H1 (cell line): Measurements from ENCODE around the gene STXBP4. TPM values are rescaled to one million over a fixed set of nuclear protein-coding genes. Genes with fewer than 3 reads are reported as not detected.

Source experiments
- CTCF ChIA-PET: fragments of 300-600 bp; sonication (Branson Sonifier 250); formaldehyde crosslinking; loops from one replicate; lab custom pipeline; 2021; ENCODE audit not compliant: partially characterized antibody; lab: Charles Lee
- POLR2A ChIA-PET: fragments of 300-600 bp; sonication (Branson Sonifier 250); formaldehyde crosslinking; loops from one replicate; lab custom pipeline; 2021; ENCODE audit warnings: inconsistent platforms; ENCODE audit not compliant: partially characterized antibody; lab: Charles Lee
- DNase-seq, 2 experiments: peaks; one replicate each; pipeline versions ENCODE4 v3.0.0 to v3.0.0-alpha.2; 2010 to 2022; ENCODE audit warnings: low spot score in 2 of 2, low read depth in 1 of 2, mixed read lengths in 1 of 2
- FAIRE-seq: peaks from 2 replicates; lab custom pipeline; 2011; peaks lifted over from hg19 to GRCh38; lab: Jason Lieb, UNC
- H2AFZ ChIP-seq: 2 replicates; pipeline ENCODE4 v1.8.1; 2012; ENCODE audit warnings: low read length, inconsistent platforms
- H2AK5ac ChIP-seq: 2 replicates; pipeline ENCODE4 v1.6.1; 2013; ENCODE audit warnings: low read depth, low read length
- H2BK120ac ChIP-seq: replicated peaks from 2 replicates; pipeline ENCODE3; 2013; ENCODE audit warnings: low read depth, low read length, inconsistent platforms
- H2BK12ac ChIP-seq: 2 replicates; pipeline ENCODE4 v1.6.1; 2013; ENCODE audit warnings: low read depth, low read length
- H2BK15ac ChIP-seq: 2 replicates; pipeline ENCODE4 v1.6.1; 2013; ENCODE audit warnings: low read length
- H2BK20ac ChIP-seq: 2 replicates; pipeline ENCODE4 v1.6.1; 2013; ENCODE audit warnings: low read length
- H2BK5ac ChIP-seq: 2 replicates; pipeline ENCODE4 v1.6.1; 2013; ENCODE audit warnings: low read depth, low read length
- H3K14ac ChIP-seq: 2 replicates; pipeline ENCODE4 v1.6.1; 2013; ENCODE audit warnings: inconsistent platforms; ENCODE audit not compliant: insufficient read length
- H3K18ac ChIP-seq: 2 replicates; pipeline ENCODE4 v1.6.1; 2013; ENCODE audit warnings: low read length; ENCODE audit errors: extremely low read depth
- H3K23ac ChIP-seq: 2 replicates; pipeline ENCODE4 v1.6.1; 2013; ENCODE audit warnings: inconsistent platforms; ENCODE audit not compliant: insufficient read length
- H3K23me2 ChIP-seq: 2 replicates; pipeline ENCODE4 v1.6.1; 2013; ENCODE audit warnings: low read depth, low read length
- H3K27ac ChIP-seq: 2 replicates; pipeline ENCODE4 v1.6.1; 2011; ENCODE audit warnings: low read depth, low read length, inconsistent platforms
- H3K27me3 ChIP-seq, 4 experiments: replicated peaks in 1 of 4; 1 replicate in 1 of 4; 2 replicates in 3 of 4; pipeline versions ENCODE4 v1.6.1 to v1.8.1; 2011 to 2013; ENCODE audit warnings: low read length in 3 of 4, mild to moderate bottlenecking in 3 of 4, inconsistent platforms in 2 of 4, mixed read lengths in 2 of 4, moderate library complexity in 1 of 4; ENCODE audit not compliant: control insufficient read depth in 3 of 4, insufficient read depth in 3 of 4; ENCODE audit errors: extremely low read depth in 1 of 4
- H3K36me3 ChIP-seq, 4 experiments: 2 replicates each; pipeline versions ENCODE4 v1.6.1 to v1.8.1; 2011 to 2013; ENCODE audit warnings: mild to moderate bottlenecking in 4 of 4, low read length in 3 of 4, moderate library complexity in 2 of 4, control low read depth in 1 of 4, inconsistent platforms in 1 of 4; ENCODE audit not compliant: insufficient read depth in 4 of 4, control insufficient read depth in 2 of 4
- H3K4ac ChIP-seq: replicated peaks from 2 replicates; pipeline ENCODE3; 2013; ENCODE audit warnings: low read length, low read depth, mixed read lengths, inconsistent platforms; ENCODE audit not compliant: insufficient read length
- H3K4me1 ChIP-seq, 4 experiments: replicated peaks in 1 of 4; 1 replicate in 1 of 4; 2 replicates in 3 of 4; pipeline versions ENCODE4 v1.6.1 to v1.8.1; 2011 to 2013; ENCODE audit warnings: low read length in 3 of 4, inconsistent platforms in 2 of 4, mixed read lengths in 1 of 4; ENCODE audit not compliant: insufficient read depth in 4 of 4, control insufficient read depth in 3 of 4
- H3K4me2 ChIP-seq, 2 experiments: 2 replicates each; pipeline versions ENCODE4 v1.6.1 to v1.8.1; 2011 to 2013; ENCODE audit warnings: low read depth in 2 of 2, low read length in 2 of 2, control low read depth in 1 of 2, inconsistent platforms in 1 of 2, mild to moderate bottlenecking in 1 of 2; ENCODE audit not compliant: insufficient read depth in 1 of 2
- H3K4me3 ChIP-seq, 4 experiments: fragments of 200-600, 300-600 bp in 1 of 4; sonication (generic), shearing (Covaris generic), sonication (Bioruptor Twin) in 1 of 4; 2 replicates each; pipeline versions ENCODE4 v1.5.1 to v1.8.1; 2011 to 2016; ENCODE audit warnings: low read length in 4 of 4, low read depth in 3 of 4, control low read depth in 2 of 4, inconsistent platforms in 2 of 4, mild to moderate bottlenecking in 2 of 4, mixed read lengths in 1 of 4, moderate library complexity in 1 of 4; ENCODE audit not compliant: insufficient read depth in 2 of 4; ENCODE audit errors: extremely low read depth in 1 of 4
- H3K56ac ChIP-seq: replicated peaks from 2 replicates; pipeline ENCODE3; 2013; ENCODE audit warnings: low read depth, mild to moderate bottlenecking, mixed read lengths, low read length, inconsistent platforms; ENCODE audit not compliant: insufficient read length
- H3K79me1 ChIP-seq: 2 replicates; pipeline ENCODE4 v1.6.1; 2013; ENCODE audit warnings: low read depth, low read length, control low read depth
- H3K79me2 ChIP-seq, 2 experiments: 2 replicates each; pipeline versions ENCODE4 v1.6.1 to v1.8.1; 2012 to 2013; ENCODE audit warnings: low read length in 2 of 2, mild to moderate bottlenecking in 2 of 2, inconsistent platforms in 1 of 2; ENCODE audit not compliant: insufficient read depth in 2 of 2, control insufficient read depth in 1 of 2
- H3K9ac ChIP-seq, 4 experiments: replicated peaks in 1 of 4; 1 replicate in 1 of 4; 2 replicates in 3 of 4; pipeline versions ENCODE4 v1.6.1 to v1.8.1; 2011 to 2013; ENCODE audit warnings: low read depth in 3 of 4, low read length in 3 of 4, control low read depth in 2 of 4, mild to moderate bottlenecking in 2 of 4, moderate library complexity in 2 of 4, inconsistent platforms in 1 of 4; ENCODE audit errors: extremely low read depth in 1 of 4
- H3K9me3 ChIP-seq, 2 experiments: 2 replicates each; pipeline versions ENCODE4 v1.6.1 to v1.8.1; 2012 to 2013; ENCODE audit warnings: mild to moderate bottlenecking in 2 of 2, moderate library complexity in 2 of 2, control low read depth in 1 of 2, inconsistent platforms in 1 of 2, low read depth in 1 of 2, low read length in 1 of 2, mixed read lengths in 1 of 2; ENCODE audit not compliant: insufficient read depth in 2 of 2
- H4K20me1 ChIP-seq, 2 experiments: replicated peaks in 1 of 2; 2 replicates each; pipeline versions ENCODE3 to v1.8.1; 2011 to 2013; ENCODE audit warnings: inconsistent platforms in 2 of 2, low read length in 2 of 2, mild to moderate bottlenecking in 1 of 2; ENCODE audit not compliant: insufficient read depth in 2 of 2, control insufficient read depth in 1 of 2
- H4K5ac ChIP-seq: 2 replicates; pipeline ENCODE4 v1.6.1; 2013; ENCODE audit warnings: low read length, low read depth, mixed read lengths, inconsistent platforms; ENCODE audit not compliant: insufficient read length
- H4K8ac ChIP-seq: 2 replicates; pipeline ENCODE4 v1.8.0; 2013; ENCODE audit warnings: mild to moderate bottlenecking, moderate library complexity, low read length, inconsistent platforms; ENCODE audit not compliant: insufficient read depth; ENCODE audit errors: extremely low read depth
- H4K91ac ChIP-seq: replicated peaks from 2 replicates; pipeline ENCODE3; 2013; ENCODE audit warnings: low read length, mixed read lengths, inconsistent platforms; ENCODE audit not compliant: insufficient read length
- RBBP5 ChIP-seq: IDR thresholded peaks from 2 replicates; pipeline ENCODE4 v1.7.1; 2012; ENCODE audit warnings: low read depth, mild to moderate bottlenecking, inconsistent platforms, low read length, moderate library complexity, borderline replicate concordance
- WGBS, 2 experiments: shearing (Covaris generic) in 1 of 2; methylation state at CpG; one replicate each; pipeline versions ENCODE4 v1.1.6 to v1.1.7; 2013 to 2015; ENCODE audit warnings: low lambda C conversion rate in 2 of 2, mixed read lengths in 2 of 2, inconsistent platforms in 1 of 2, low coverage in 1 of 2, missing lambda C conversion rate in 1 of 2; ENCODE audit not compliant: insufficient replicate concordance in 2 of 2, insufficient coverage in 1 of 2, insufficient read length in 1 of 2; ENCODE audit errors: extremely low coverage in 1 of 2, missing lambda C conversion rate in 1 of 2; 5-methylcytosine and 5-hydroxymethylcytosine counted together
- polyA plus RNA-seq, 7 experiments: library from polyadenylated mRNA; depleted of rRNA in 3 of 7; stranded (reverse) in 5 of 7; unstranded in 2 of 7; fragments of >200 nt in 5 of 7; fragments of 200-250 nt in 2 of 7; gene quantifications; 1 replicate in 5 of 7; 2 replicates in 1 of 7; 4 replicates in 1 of 7; pipeline versions ENCODE4 v1.2.1 to v1.2.3, GENCODE V29; 2011 to 2013; ENCODE audit warnings: missing spikeins in 2 of 7, mixed read lengths in 2 of 7
- total RNA-seq: library from RNA; stranded (reverse); fragmentation: NEBNext Ultra II Directional; extraction: Animal tissue kit (Norgen Biotek cat#: 25700); gene quantifications from 2 replicates; pipeline ENCODE4 v1.2.1, GENCODE V29; 2021

STXBP4 gene
- total and polyA plus RNA-seq, 2 of the 8 experiments (the other 6 are each of a cell fraction or from before 2014, with no cell fraction given), result 3.2 to 18.5 TPM

DNA sequence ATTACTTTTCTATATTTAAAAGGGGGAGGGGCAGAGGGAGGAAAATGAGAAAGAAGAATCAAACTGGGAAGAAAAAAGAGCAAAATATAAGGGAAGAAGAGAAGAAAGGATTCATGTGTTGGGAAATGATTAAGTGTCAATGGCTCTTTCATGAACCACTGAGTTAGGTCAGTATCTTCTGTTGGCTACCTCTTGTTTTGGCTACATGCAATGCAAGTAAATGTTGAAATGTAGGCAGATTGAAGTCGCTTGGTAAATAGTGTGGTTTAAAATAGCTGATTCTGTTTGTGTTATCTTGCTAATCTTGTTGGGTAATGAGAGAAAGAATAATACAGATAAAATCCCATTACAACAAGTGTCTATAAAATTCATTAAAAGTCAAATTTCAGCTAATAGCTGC, 27.3 kb upstream of the STXBP4 start:
- Histone ChIP-seq H2BK12ac (no peak overlapping the region), H2AFZ (no peak overlapping the region), H2BK5ac (no peak overlapping the region), H3K4me2 (no peak overlapping the region), H3K56ac (no peak overlapping the region), H3K9me3 (no peaks in the 10 kb centered on the region), H3K79me1 (no peaks in the 10 kb centered on the region), H2BK120ac (no peak overlapping the region), H2AK5ac (no peak overlapping the region), H2BK20ac (no peak overlapping the region), H3K23ac (no peak overlapping the region), H3K23me2 (no peaks in the 10 kb centered on the region; the same call in 1 of the 2 replicates), H3K79me2 (no peaks in the 10 kb centered on the region), H3K4ac (no peak overlapping the region), H4K8ac (no peak overlapping the region), H3K4me3 (no peak overlapping the region), H2BK15ac (no peak overlapping the region), H3K4me1 (no peaks in the 10 kb centered on the region), H3K36me3 (peaks cover 19 to 41% (median 39%) of the 10 kb centered on the region in 4 experiments), H3K9ac (no peak overlapping the region), H3K14ac (no peak overlapping the region), H4K91ac (no peak overlapping the region), H3K27me3 (peaks cover 0 to 1% (median 0%) of the 10 kb centered on the region in 4 experiments; a peak in 1 of 7 replicates), H4K5ac (no peak overlapping the region), H3K18ac (no peak overlapping the region), H3K27ac (no peak overlapping the region), H4K20me1 (no peaks in the 10 kb centered on the region)
- DNase-seq (no peak), FAIRE-seq (no peak)
- no peak for TF ChIP-seq RBBP5
- ChIA-PET POLR2A (no interaction called here), CTCF (no interaction called here)
- WGBS, 2 experiments, result 96% methylated on average over 1 of the region's 1 CpG; no CpG with 5 or more reads in 1 of the 2 experiments
